PC-9 (cell line): ENCODE results near the gene EML1. TPM values are rescaled to one million over a fixed set of nuclear protein-coding genes. Genes with fewer than 3 reads are reported as not detected.

Experiments
- BruUV-seq: library from RNA; stranded (reverse); fragments of 400-500 nt; replicated peaks from 2 replicates; lab custom pipeline; 2021; lab: Mats Ljungman, UMichigan
- CTCF ChIA-PET: fragments of 300-600 bp; sonication (Branson Sonifier 250); formaldehyde crosslinking; loops from one replicate; lab custom pipeline; 2022; ENCODE audit warnings: antibody characterized with exemption; lab: Charles Lee
- POLR2A ChIA-PET: fragments of 300-600 bp; sonication (Branson Sonifier 250); formaldehyde crosslinking; loops from one replicate; lab custom pipeline; 2022; ENCODE audit warnings: antibody characterized with exemption; ENCODE audit not compliant: unreplicated experiment; lab: Charles Lee
- DNase-seq, 2 experiments: peaks; one replicate each; pipeline versions ENCODE4 v3.0.0 to v3.0.0-alpha.2; 2015 to 2022; ENCODE audit warnings: mixed read lengths in 1 of 2
- H2AFZ ChIP-seq: fragments of 200-600 bp; sonication (generic); 2 replicates; pipeline ENCODE4 v1.8.1; 2017; ENCODE audit warnings: antibody characterized with exemption
- H3F3A ChIP-seq: fragments of 200-600 bp; sonication (generic); 2 replicates; pipeline ENCODE4 v1.8.1; 2017; ENCODE audit warnings: antibody characterized with exemption, mild to moderate bottlenecking, low read depth; ENCODE audit not compliant: insufficient read depth
- H3K27ac ChIP-seq: fragments of 200-600 bp; sonication (generic); 2 replicates; pipeline ENCODE4 v1.6.1; 2016; ENCODE audit warnings: mixed run types
- H3K27me3 ChIP-seq: fragments of 200-600 bp; sonication (generic); 2 replicates; pipeline ENCODE4 v1.6.1; 2016; ENCODE audit warnings: low read depth, mixed run types; ENCODE audit not compliant: insufficient read depth
- H3K36me3 ChIP-seq: fragments of 200-600 bp; sonication (generic); 2 replicates; pipeline ENCODE4 v1.6.1; 2016; ENCODE audit warnings: low read depth, mixed run types
- H3K4me1 ChIP-seq: fragments of 200-600 bp; sonication (generic); replicated peaks from 2 replicates; pipeline ENCODE4 v1.6.1; 2016; ENCODE audit warnings: mixed run types; ENCODE audit not compliant: insufficient read depth
- H3K4me2 ChIP-seq: fragments of 200-600 bp; sonication (generic); 2 replicates; pipeline ENCODE4 v1.6.1; 2017; ENCODE audit warnings: mixed run types
- H3K4me3 ChIP-seq: fragments of 200-600 bp; sonication (generic); 2 replicates; pipeline ENCODE4 v1.6.1; 2016; ENCODE audit warnings: mixed run types
- H3K79me2 ChIP-seq: fragments of 200-600 bp; sonication (generic); 2 replicates; pipeline ENCODE4 v1.6.1; 2017; ENCODE audit warnings: low read depth, mixed run types
- H3K9me2 ChIP-seq: fragments of 200-600 bp; sonication (generic); 2 replicates; pipeline ENCODE4 v1.8.1; 2017; ENCODE audit warnings: mild to moderate bottlenecking; ENCODE audit not compliant: insufficient read depth
- H3K9me3 ChIP-seq: fragments of 200-600 bp; sonication (generic); 2 replicates; pipeline ENCODE4 v1.8.1; 2016; ENCODE audit warnings: low read depth; ENCODE audit not compliant: insufficient read depth
- H4K20me1 ChIP-seq: fragments of 200-600 bp; sonication (generic); 2 replicates; pipeline ENCODE4 v1.8.1; 2017; ENCODE audit not compliant: insufficient read depth
- CTCF ChIP-seq: fragments of 200-600 bp; sonication (generic); conservative IDR thresholded peaks from 2 replicates; pipeline ENCODE4 v1.6.1; 2017; ENCODE audit warnings: mixed run types, antibody characterized with exemption, mild to moderate bottlenecking, moderate library complexity
- EZH2 ChIP-seq: fragments of 200-600 bp; sonication (generic); IDR thresholded peaks from 2 replicates; pipeline ENCODE4 v1.8.0; 2017; ENCODE audit warnings: antibody characterized with exemption, low read depth
- intact Hi-C: fragments of 100-400 bp; cut with micrococcal nuclease; formaldehyde crosslinking; loops from one replicate; pipeline ENCODE4 v1.10.0; 2022; ENCODE audit not compliant: unreplicated experiment
- total RNA-seq: library from RNA; stranded (reverse); gene quantifications from 2 replicates; pipeline ENCODE4 v1.2.3, GENCODE V29; 2021

EML1 gene
- total RNA-seq, 1 experiment from 2014 or later: 1.8 TPM

DNA sequence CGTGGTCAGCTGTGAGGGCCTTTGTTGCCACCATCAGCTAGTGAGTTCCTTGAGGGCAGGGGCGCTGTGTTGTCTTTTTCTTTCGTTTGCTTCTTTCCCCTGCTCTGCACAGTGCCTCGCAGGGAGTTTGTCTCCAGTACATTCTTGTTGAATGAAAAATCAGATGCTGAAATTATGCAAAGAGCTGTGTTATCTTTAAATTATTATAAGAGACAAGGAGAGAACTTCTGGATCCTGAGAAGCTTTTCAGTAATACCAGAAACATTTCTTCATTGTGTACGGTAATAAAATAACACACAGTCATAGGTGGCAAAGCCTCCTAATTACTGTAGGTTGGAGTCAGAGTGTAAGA is 14.9 kb downstream of the EML1 start:
- Histone ChIP-seq H3K9me2 (no peaks in the 10 kb centered on the region), H3K27ac (no peak overlapping the region), H3K36me3 (no peaks in the 10 kb centered on the region), H3K4me3 (no peak overlapping the region), H3F3A (no peaks in the 10 kb centered on the region), H3K79me2 (no peaks in the 10 kb centered on the region), H3K4me1 (no peaks in the 10 kb centered on the region), H3K27me3 (no peaks in the 10 kb centered on the region), H4K20me1 (no peaks in the 10 kb centered on the region), H3K9me3 (no peaks in the 10 kb centered on the region), H2AFZ (no peak overlapping the region), H3K4me2 (no peak overlapping the region)
- ChIA-PET CTCF (no interaction called here), POLR2A (no interaction called here)
- no TSS peak for BruUV-seq
- intact Hi-C loops: no loop called here
- no peak for DNase-seq
- no peak for TF ChIP-seq CTCF

DNA sequence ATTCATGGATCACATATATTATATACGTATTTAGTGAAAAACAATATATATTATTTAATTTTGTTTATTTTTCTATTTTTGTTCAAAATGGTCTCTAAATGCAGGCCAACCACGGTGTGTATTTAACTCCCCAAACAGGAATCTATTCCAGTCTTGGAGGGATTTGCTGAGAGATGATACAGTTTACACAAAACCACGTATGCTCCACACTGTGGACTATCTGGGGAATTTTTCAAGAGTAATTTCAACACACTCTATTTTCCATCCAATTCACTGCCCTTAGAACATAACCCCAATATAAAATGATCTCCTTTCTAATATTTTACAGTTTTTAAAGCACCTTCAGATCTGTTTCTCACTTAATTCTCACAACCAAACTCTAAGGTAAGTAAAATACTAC is 15.3 kb downstream of the EML1 start:
- TF ChIP-seq EZH2 (no peak), CTCF (no peak)
- no peaks in the 10 kb centered on the region for H3K9me3 ChIP-seq
- H3F3A ChIP-seq: no peaks in the 10 kb centered on the region
- H3K79me2 ChIP-seq: no peaks in the 10 kb centered on the region
- H3K36me3 ChIP-seq: no peaks in the 10 kb centered on the region
- DNase-seq: no peak
- H3K9me2 ChIP-seq: no peaks in the 10 kb centered on the region
- no peaks in the 10 kb centered on the region for H3K27me3 ChIP-seq
- CTCF ChIA-PET: no interaction called here
- no peaks in the 10 kb centered on the region for H3K4me1 ChIP-seq
- H3K4me3 ChIP-seq: no peak overlapping the region
- no TSS peak for BruUV-seq
- POLR2A ChIA-PET: no interaction called here
- no peaks in the 10 kb centered on the region for H4K20me1 ChIP-seq
- intact Hi-C loops: no loop called here
- H3K4me2 ChIP-seq: no peak overlapping the region
- no peak overlapping the region for H2AFZ ChIP-seq
- H3K27ac ChIP-seq: no peak overlapping the region

DNA sequence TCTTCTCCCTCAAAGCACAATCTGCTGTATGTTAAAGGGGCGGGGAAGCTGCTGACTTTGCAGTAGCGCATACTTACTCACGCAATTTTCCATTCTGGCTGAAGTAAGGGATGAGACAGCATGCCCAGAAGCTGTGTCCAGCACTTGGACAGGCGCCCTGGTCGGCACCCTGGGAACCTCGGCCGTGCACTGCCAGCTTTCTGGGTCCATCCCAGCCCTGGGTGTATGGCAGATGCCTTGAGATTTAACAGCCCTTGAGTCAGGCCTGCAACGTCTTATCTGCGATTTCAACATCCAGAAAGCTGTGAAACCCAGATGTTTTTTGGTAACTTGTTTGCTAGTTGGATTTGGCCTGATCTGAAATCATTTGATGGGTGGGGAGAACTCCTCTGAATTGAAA is 16.1 kb downstream of the EML1 start:
- no peaks in the 10 kb centered on the region for H3K36me3 ChIP-seq
- no peak overlapping the region for H3K27ac ChIP-seq
- no peaks in the 10 kb centered on the region for H3K4me1 ChIP-seq
- intact Hi-C loops: no loop called here
- H3K27me3 ChIP-seq: no peaks in the 10 kb centered on the region
- H3K9me2 ChIP-seq: no peaks in the 10 kb centered on the region
- no peak overlapping the region for H3K4me3 ChIP-seq
- BruUV-seq: no TSS peak
- H2AFZ ChIP-seq: no peak overlapping the region
- CTCF ChIA-PET: no interaction called here
- POLR2A ChIA-PET: no interaction called here
- no peaks in the 10 kb centered on the region for H3K79me2 ChIP-seq
- H4K20me1 ChIP-seq: no peaks in the 10 kb centered on the region
- no peak for DNase-seq
- no peaks in the 10 kb centered on the region for H3F3A ChIP-seq
- no peak overlapping the region for H3K4me2 ChIP-seq
- no peaks in the 10 kb centered on the region for H3K9me3 ChIP-seq
- TF ChIP-seq CTCF (no peak), EZH2 (no peak)
